NCI-H82 treated with DMSO at 0.1 percent for 48 hours (cell line): ENCODE measurements around the gene TMIGD2.
"Not testable (repeated sequence)": the region's sequence is repeated elsewhere in the genome, so short reads cannot be mapped to it uniquely, and the experiment has no call there.

Experiments
- DNase-seq: peaks from one replicate; lab custom pipeline; 2025; ENCODE audit not compliant: unreplicated experiment; lab: John Stamatoyannopoulos, UW

The TMIGD2 gene

GRCh38 chr19:4297901-4298809, 4.0 kb downstream of the TMIGD2 start:
- DNase-seq = no peak

GRCh38 chr19:4295972-4296771, 6.0 kb downstream of the TMIGD2 start:
- DNase-seq = peak; percentile 51

DNA sequence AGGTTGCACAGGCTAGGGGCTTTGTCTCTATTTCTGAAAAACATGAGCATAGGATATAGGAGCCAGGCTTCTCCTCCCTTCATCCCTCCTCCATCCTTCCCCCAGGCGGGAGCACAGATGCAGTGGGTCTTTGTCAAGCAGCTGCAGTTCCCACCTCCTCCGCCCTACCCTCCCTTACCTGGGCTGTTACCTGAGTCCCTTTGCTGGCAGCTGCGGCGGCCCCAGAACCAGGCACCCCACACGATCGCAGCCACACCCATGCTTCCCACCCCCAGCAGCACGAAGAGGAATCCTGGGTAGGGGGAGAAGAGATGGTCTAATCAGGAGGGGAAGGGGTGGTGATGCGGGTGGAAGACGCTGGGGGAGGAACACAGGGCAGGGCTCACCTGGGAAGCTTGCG, 7.8 kb downstream of the TMIGD2 start:
- DNase-seq = no peak

DNA sequence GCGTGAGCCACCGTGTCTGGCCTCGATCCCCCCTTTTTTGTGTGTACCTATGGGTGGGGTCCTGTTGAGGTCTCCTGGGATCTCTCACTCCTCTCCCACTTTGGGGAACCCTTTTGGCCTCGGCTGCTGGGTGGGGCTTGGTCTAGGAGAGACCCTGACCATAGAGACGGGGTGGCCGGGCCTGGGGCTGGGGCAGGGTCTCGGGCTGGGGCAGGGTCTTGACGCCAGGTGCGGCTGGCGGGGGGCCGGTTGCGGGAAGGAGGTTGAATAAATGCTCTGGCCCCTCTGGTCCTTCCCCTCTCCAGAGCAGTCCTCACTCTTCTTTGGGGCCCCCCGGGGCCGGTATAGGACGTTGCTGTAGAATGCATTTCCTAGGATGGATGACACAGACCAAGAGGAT, 9.7 kb downstream of the TMIGD2 start:
- DNase-seq = no peak

DNA sequence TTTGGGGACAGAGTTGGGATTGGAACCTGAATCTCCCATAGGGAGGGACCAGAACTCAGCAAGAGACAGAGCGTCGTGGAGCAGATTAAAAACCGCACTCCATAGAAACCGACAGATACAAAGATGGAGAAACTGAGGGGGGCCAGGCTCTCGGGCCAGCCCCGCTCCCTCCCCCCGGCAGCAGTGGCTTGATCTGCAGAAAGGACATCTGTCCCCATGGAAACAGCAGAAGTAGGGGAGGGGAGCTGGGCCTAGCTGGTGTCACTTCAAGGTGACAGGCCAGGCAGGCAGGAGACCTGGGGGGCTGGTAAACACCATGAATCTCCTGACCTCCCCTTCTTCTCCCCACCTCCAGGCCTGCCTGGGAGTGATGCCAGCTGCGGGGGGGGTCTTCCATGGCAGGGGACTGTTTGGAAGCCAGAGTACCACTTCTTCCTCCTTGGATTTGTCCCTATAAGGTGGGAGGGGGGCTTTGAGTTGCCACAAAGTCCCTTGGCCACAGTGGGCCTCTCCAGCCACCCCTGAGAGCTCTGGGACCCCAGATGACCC, 10.9 kb downstream of the TMIGD2 start:
- DNase-seq = no peak

DNA sequence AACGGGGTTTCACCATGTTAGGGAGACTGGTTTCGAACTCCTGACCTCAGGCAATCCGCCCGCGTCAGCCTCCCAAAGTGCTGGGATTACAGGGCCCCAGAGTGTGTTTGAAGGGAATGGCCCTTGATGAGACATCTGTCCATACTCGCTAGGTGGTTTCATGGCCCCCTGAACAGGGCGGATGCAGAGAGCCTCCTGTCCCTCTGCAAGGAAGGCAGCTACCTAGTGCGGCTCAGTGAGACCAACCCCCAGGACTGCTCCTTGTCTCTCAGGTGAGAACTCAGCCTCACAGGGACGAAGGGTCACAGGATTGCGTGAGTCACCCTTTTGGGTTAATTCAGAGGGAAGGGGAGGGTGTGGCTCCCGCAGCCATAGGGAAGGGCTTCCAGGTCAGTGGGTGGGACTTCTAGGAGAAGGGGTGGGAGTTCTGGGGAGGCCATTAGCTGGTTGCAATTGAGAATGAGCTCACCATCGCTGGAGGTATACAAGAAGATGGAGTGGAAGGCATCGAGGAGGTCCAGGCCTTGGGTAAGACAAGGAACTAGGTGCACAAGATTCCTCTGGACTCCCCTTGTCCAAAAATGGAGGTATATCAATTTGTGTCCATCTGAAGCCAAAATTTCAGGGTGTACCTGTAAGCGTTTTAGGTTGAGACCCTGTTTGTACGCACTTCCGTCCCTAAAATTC, 14.0 kb downstream of the TMIGD2 start:
- DNase-seq = no peak

- DNase-seq = not testable (repeated sequence)
These were observed 16.0 kb downstream of the TMIGD2 start for GRCh38 chr19:4286141-4286540.

DNA sequence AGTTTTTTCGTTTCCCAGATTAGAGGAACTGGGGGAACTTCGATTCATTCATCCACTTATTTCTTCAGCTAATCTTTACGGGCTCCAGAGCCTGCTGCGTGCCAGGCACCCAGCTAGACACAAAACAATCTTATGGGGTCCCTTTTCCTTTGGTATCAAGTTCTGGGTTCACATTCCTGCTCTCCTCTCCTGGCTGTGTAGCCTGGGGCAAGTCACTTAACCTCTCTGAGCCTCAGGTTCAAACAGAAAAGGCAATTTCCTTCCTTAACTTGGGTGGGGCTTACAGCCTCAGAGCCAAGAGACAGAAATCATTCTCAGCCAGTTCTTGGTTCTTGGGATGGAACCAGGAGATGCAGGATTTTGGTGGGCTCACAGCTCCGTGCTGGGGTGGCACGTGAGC, 17.2 kb downstream of the TMIGD2 start:
- DNase-seq = no peak

- DNase-seq = peak; percentile 54
These were observed 17.8 kb downstream of the TMIGD2 start for GRCh38 chr19:4284176-4284958.

- no peak for DNase-seq
These were observed 22.4 kb downstream of the TMIGD2 start for GRCh38 chr19:4279530-4280422.

- no peak for DNase-seq
These were observed 23.0 kb downstream of the TMIGD2 start for GRCh38 chr19:4279267-4279529.

DNA sequence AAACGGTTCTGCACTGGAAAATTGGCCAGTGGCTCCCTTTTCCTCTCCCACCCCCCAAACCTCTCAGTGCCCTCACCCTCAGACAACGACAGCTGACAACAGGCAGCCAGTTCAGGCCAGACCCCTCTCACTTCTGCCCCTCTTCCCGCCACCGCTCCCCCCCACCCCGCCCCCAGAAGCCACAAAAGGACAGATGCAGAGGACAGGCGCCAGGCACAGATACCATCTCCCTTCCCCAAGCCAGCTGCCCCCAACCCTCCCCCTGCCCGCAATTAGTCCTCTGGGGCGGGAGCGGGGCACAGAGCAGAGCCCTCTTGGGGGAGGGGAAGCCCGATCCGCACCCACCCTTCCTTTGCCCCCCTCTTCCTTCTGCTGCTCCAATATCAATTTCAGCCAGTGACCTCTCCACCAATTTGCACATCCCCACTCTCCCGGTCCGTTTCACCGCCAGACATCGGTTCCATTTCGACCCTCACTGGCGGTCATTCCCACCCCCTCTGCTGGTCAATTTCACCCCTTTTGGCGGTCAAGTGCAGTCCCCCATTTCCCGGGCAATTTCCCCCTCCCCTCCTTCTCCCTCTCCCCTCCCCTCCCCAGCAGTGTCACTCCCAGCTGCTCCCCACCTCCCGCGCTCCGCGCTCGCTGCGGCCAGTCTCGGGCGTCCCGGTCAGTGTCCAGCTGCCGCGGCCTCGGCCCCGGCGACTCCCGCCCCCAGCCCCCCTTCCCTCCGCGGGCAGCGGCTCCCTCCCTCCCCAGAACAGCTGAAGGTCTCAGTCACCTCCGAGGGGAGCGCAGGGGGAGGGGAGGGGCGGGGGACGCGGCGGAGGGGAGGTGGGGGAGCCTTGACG, 23.5 kb downstream of the TMIGD2 start, which contains the start of gene SHD:
Gene SHD, plus strand, starts transcription at position 848 of the 848 bp plus-strand sequence. CDS start 798 bp downstream, outside the sequence.
- no peak for DNase-seq

DNA sequence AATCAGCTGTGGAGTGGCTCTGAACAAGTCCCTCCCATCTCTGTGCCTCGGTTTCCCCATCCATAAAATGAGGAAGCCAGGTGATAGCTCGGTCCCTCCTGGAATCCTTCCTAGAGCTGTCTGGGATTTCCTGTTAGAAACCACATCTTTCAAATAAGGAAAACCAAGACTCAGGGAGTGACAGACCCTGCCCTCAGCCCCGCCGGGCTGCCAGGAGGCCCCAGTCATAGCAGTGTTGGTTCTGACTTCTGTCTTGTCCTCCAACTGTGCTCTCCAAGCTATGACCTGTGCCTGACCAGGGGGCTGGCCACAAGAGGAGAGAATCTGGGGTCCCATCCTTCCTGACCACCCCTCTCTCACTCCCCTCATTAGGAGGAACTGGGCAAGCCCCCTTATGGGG, 24.2 kb downstream of the TMIGD2 start:
- DNase-seq = no peak

DNA sequence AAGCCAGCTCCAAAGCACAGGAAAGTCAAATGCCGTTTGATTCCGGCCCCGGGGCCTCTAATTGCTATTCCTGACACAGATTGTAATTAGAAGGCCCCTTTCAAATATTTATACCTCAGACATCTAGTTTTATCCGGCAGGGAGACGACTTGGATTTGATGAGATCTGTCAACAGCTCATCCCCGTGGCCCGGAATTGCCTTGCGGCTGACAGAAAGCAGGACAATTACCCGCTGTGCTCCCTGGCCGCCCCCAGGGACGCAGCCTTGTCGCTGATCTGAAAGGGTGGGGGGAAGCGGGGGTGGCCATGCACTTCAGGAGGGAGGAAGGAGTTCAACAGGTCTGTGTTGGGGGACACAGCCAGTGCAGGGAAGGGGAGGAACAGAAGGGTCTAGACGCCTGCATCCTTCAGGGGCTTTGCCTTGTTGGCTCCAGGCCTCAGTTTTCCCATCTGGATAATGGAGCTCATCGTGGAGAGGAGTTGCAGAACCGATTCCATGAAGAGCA, 24.9 kb downstream of the TMIGD2 start:
- no peak for DNase-seq

DNA sequence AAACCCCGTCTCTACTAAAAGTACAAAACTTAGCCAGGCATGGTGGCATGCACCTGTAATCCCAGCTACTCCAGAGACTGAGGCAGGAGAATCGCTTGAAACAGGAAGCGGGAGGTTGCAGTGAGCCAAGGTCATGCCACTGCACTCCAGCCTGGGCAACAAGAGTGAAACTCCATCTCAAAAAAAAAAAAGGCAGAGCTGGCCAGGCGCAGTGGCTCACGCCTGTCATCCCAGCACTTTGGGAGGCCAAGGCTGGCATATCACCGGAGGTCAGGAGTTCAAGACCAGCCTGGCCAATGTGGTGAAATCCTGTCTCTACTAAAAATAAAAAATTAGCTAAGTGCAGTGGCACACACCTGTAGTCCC, 27.9 kb downstream of the TMIGD2 start:
- not testable (repeated sequence) for DNase-seq

DNA sequence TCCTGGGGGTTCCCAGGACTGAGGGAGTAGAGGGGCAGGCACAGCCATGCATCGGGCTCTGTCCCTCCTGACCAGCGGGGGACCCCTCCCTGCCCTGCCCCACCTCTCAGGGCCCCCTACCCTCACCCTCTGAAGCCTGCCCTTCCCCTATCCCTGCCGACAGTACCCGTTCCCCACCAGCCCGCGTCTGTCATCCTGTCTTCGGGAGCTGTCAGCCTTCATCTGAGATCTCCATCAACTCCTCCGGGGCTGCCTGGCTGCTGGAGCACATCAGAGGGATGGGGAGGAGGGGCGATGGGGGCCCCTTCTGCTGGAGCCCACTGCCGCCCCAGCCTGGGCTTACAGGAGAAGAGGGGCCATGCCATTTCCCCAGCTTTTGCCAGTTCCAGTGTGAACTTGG, 29.3 kb downstream of the TMIGD2 start:
- no peak for DNase-seq

DNA sequence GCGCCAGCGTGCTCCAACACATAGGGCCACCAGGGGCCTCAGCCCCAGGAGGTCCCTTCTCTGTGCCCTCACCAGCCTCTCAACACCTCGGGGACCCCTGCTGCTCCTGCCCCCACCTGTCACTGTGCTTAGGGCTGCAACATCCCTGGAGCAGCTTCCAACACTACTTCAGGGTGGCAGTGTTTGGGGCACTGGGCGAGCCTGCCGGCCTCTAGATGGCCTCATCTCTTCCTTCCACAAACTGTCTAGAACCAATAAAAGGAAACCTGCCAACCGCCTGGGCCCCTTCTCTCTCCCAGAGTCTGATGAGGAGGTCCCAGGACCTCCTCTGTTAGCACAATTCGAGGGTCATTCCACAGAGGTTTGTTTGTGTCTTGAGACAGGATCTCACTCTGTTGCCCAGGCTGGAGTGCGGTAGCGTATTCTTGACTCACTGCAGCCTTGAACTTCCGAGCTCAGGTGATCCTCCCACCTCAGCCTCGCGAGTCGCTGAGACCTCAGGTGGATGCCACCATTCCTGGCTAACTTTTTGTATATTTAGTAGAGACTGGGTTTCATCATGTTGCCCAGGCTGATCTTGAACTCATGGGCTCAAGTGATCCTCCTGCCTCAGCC, 33.3 kb downstream of the TMIGD2 start:
- DNase-seq = no peak
